Placental pericyte (primary cell): ENCODE results near the gene SYTL1. TPM values are rescaled to one million over a fixed set of nuclear protein-coding genes. Genes with fewer than 3 reads are reported as not detected.

Source experiments
- small RNA-seq: library from RNA; depleted of rRNA; stranded (forward); fragments of <200 nt; gene quantifications from one replicate; pipeline ENCODE3, GENCODE V24; 2012; ENCODE audit warnings: low replicate concordance
- total RNA-seq: library from RNA; depleted of rRNA; stranded (reverse); fragments of >200 nt; gene quantifications from 2 replicates; pipeline ENCODE4 v1.2.3, GENCODE V29; 2012

Gene SYTL1
- total RNA-seq: 0.44 TPM in 1 of 2 replicates, not detected in the other

GRCh38 chr1:27341525-27342252 lies at the start of gene SYTL1:
SYTL1 (plus strand) TSS chr1:27342022; CDS start chr1:27345335, 3,313 bp downstream.

GRCh38 chr1:27321813-27322568 lies 19.8 kb upstream of the SYTL1 start, which contains the start of gene TMEM222:
TMEM222 (plus strand) TSS chr1:27322163; CDS start chr1:27322198, 35 bp downstream.

GRCh38 chr1:27366411-27367159 lies 24.8 kb downstream of the SYTL1 start, which contains the start of gene MAP3K6:
MAP3K6 (minus strand) TSS chr1:27366961; CDS start chr1:27366597, 364 bp downstream.

GRCh38 chr1:27374362-27375086 lies 32.7 kb downstream of the SYTL1 start, which contains the start of gene FCN3:
FCN3 (minus strand) TSS chr1:27374824; CDS start chr1:27374818, 6 bp downstream.

GRCh38 chr1:27383039-27383605 lies 41.3 kb downstream of the SYTL1 start, which contains the start of gene CD164L2:
CD164L2 (minus strand) TSS chr1:27383333; CDS start chr1:27383239, 94 bp downstream.

GRCh38 chr1:27392096-27392777 lies 50.4 kb downstream of the SYTL1 start, which contains the start of gene GPR3:
GPR3 (plus strand) TSS chr1:27392622; CDS start chr1:27393799, 1,177 bp downstream.

Small RNAs within 50 kb of the gene (small RNA-seq; reads per million reads assigned to genes)
- 1.4 reads per million, percentile 58 among the genes with 10 or more reads in this experiment for gene RNU6-48P

Other genes with a start within 250 kb of the SYTL1 start
- gene SLC9A1, start 186.9 kb upstream of the SYTL1 start, total RNA-seq: 13.7 and 28.0 TPM in 2 replicates
- gene WDTC1, start 107.4 kb upstream of the SYTL1 start, total RNA-seq: 23.4 and 24.6 TPM in 2 replicates
- 31.6 and 39.8 TPM in 2 replicates for gene TMEM222, start 19.9 kb upstream of the SYTL1 start, total RNA-seq
- gene MAP3K6, start 24.9 kb downstream of the SYTL1 start, total RNA-seq: 6.1 and 22.0 TPM in 2 replicates
- not detected in 2 replicates for gene FCN3, start 32.8 kb downstream of the SYTL1 start, total RNA-seq
- not detected in 2 replicates for gene CD164L2, start 41.3 kb downstream of the SYTL1 start, total RNA-seq
- 0.44 and 2.9 TPM in 2 replicates for gene GPR3, start 50.6 kb downstream of the SYTL1 start, total RNA-seq
- 23.0 and 23.3 TPM in 2 replicates for gene WASF2, start 148.1 kb downstream of the SYTL1 start, total RNA-seq